ENCODE data around the gene NCOA6.

Gene NCOA6
- total RNA-seq: 26.1 to 34.6 reads per million in 2 donors

DNA sequence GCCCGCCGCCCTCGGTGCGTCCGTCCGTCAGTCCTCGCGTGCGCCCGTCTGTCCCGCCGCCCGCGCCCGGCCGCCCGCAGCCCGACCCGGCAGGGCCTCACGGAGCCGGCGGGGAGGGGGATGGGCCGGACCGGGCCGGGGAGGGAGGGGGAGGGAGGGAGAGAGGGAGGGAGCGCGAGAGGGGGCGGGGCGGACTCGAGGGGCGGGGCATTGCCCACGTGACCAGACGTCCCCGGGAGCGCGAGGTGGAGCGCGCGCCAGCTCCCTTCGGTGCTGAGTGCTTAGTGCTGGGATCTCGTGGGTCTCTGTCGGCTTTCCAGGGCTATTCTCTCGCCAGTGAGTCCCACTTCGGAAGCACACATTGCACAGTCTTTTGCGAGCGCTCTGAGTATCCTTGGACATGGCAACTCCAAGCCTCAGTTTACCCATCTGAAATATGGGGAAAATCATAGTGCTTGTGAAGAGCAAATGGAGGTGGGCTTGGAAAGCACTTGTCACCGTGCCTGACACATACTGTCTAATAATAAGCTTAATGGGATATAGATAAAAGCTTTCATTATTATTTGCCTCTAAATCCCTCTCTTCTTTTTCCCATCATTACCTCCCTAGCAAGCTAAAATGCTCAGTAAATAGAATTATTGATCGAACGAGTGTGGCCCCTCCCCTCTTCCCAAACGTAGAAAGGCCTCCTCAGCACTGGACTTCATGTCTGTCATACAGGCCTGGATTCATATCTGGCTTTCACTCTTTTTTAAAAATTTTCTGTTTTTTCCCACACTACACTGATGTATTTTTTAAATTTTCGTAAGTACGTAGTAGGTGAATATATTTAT is at the start of gene NCOA6:
Gene NCOA6, minus strand, starts transcription at position 122 of the 833 bp plus-strand sequence. CDS start 43,296 bp downstream, outside the sequence.
- peak; percentile 91 for DNase-seq

GRCh38 chr20:34874094-34874654 is 48.7 kb upstream of the NCOA6 start:
- peak; percentile 19 for DNase-seq

DNA sequence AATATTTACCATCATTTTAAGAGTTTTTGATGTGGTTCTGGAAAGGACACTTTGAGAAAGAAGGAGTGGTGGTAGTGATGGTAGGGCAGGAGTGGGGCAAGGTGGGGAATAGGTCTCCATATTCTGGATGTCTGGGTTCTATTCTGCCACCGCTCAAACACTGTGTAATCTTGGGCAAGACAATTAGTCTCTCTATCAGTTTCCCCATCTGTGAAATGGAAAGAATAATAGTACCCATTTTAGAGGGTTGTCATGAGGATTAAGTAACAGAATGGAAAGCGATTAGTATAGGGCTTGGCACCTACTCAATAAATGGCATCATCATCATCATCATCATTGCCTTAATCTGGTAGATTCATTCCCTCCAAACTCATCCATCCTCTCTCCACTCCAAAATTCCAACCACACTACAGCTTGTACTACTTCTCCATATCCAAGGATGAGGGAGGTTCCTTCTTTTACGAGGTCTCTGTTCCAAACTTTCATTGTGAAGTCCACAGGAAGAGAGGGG is 48.2 kb upstream of the NCOA6 start:
- no peak for DNase-seq

- peak; percentile 89 for DNase-seq
Observed at GRCh38 chr20:34872622-34873224, 47.3 kb upstream of the NCOA6 start, which contains the start of gene GGT7. GGT7 (minus strand) TSS chr20:34872856; CDS start chr20:34872815, 41 bp downstream.

DNA sequence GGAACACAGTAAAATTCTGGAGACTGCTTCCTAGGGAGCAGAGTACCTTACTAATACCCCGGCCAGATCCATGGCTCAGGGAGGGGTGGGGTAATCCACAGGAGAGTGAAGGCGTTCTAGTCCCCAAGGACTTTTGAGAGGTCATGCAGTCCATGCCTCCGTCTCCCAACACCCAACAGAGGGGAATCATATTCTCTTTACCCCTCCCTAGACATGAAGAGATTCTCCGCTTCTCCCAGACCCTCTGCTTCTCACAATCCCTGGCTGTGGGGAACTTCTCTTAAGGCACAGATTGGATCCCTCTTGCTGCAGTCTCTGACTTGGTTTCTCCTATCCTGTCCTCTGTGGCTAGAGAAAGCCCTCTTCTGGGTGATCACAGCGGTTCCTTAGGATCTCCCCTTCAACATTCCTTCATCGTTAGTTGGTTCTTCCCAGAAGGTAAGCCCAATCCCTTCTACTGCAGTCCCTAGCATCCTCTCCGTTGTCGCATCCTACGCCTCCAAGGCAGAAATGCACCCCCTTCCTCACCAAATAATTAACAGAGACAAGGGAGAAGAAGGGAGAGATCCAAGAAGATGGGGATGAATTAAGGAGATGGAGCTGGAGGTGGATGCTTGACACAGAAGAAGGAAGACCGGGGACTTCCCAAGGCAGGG is 46.6 kb upstream of the NCOA6 start:
- no peak for DNase-seq

- no peak for DNase-seq
Observed at GRCh38 chr20:34871320-34871926, 46.0 kb upstream of the NCOA6 start.

GRCh38 chr20:34864216-34864615 is 38.8 kb upstream of the NCOA6 start:
- DNase-seq: no peak

- no peak for DNase-seq
Observed at GRCh38 chr20:34863421-34863965, 38.0 kb upstream of the NCOA6 start.

DNA sequence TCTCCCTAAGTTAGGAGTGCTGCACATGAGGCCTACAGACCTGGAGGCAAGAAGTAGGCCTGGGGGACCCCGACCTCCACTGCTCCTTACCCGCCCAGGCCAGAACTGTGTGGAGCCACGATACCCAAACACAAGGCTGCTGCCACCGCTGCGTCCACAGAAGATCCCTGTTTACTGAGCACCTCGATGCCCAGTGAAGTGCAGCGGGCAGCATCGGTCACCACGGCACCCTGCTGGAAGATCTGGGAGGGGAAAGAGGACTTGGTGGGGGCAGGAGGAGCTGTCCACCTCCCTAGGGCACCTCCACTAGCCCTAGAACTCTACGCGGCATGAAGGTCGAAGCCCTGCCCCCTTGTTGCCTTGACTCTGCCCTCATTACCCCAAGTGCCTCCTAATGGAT is 37.3 kb upstream of the NCOA6 start:
- no peak for DNase-seq

- no peak for DNase-seq
Observed at GRCh38 chr20:34861386-34862084, 36.1 kb upstream of the NCOA6 start.

DNA sequence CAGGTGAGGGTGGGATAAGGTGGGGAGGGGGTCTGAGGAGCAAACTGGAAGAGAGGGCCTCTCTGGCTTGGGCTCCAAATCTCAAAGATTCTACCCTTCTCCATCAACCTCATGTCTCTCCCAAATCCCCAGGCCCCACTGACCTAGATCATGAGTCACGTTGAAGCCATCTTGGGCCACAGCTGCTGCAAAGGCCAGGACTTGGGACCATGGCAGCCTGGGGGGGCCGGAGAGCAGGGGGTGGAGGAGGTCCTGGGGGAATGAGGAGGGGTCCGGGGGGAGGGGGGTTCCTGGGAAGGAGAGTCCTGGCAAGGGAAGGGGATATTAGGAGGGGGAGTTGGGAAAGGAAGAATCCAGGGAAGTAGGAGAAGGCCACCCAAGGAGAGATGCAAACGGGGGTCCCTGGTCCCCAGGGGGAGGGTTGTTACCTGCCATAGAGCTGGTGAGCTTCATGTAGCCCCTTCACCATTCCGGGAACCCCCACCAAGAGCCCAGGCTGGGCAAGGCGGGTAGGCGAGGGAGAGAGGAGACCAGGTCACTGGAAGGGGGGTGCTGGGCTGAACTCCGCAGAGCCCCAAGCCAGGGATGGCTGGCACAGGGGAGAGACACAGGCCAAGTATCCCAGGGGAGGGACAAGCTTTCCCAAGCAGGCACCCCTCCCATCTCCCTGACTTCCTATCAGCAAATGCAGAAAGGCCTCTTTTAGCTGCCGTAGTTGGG is 34.5 kb upstream of the NCOA6 start:
- DNase-seq: no peak

GRCh38 chr20:34859367-34859766 is 33.9 kb upstream of the NCOA6 start:
- no peak for DNase-seq

GRCh38 chr20:34852298-34852697 is 26.8 kb upstream of the NCOA6 start:
- no peak for DNase-seq

DNA sequence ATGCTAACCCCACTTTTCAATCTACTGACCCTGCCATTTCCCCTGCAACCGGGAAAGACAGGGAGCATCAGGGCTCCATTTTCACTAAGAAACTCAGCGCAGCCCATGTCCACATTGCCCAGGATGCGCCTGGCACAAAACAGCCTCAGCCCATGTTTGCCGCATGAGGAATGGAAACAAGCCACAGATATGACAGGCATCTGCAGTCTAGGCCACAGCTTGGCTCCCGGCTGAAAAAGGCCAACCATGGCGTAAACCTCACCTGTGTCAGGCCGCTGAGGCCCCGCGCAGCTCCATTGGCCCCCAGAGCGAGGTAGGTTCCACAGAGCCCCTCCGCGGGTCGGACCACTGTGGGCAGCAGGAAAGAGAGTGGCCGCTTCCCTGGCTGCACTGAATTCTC is 25.5 kb upstream of the NCOA6 start:
- no peak for DNase-seq

DNA sequence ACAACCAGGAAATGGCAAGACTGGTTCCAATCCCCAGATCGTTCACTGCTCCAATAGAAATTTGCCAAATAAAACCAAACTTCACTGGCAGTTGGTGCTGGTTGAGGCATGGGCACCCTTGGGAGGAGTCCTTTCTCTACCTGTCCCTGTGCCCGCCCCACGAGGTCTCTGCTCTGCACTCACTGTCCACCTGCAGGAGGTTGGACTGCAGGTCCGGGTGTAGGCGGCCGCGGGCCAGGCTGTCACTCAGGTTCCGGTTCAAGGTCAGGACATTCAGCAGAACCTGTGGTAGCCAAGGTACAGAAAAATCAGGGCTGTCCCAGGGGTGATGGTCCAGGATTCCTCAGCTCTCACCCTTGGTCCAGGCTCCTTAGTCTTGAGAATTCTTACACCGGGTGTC is 24.3 kb upstream of the NCOA6 start:
- DNase-seq: no peak

DNA sequence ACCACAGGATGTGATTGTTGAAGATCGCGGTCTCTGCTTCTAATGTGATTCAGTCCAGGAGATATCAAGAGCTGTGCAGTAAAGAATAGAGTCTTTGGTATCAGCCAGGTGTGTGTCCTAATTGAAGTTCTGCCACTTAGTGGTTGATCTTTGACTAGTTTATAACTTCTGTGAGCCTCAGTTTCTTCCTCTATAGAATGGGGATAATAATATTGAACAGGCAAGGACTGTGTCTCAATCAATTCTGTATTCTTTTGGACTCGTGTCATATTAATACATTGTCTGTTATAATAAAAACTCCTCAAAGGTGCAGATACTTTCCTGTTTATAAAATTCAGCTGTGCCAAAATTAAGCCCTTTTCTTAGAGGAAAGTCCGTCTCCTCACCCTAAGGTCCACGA is 23.1 kb upstream of the NCOA6 start:
- no peak for DNase-seq

DNA sequence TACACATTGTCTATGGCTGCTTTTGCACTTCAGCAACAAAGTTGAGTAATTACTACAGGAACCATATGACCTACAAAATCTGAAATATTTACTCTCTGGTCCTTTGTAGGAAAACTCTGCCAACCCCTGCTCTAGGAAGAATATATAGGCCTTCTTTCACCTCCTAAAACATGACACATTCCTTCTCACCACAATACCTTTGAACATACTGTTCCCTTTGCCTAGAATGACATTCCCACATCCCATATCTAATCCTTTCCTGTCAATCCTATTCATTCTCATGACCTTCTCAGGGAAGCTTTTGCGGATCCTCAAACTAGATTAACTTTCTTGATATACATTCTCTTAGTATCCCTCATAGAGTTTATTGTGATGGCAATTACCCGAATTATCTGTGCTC is 18.0 kb upstream of the NCOA6 start:
- DNase-seq: no peak

- no peak for DNase-seq
Observed at GRCh38 chr20:34842143-34842542, 16.7 kb upstream of the NCOA6 start.

- no peak for DNase-seq
Observed at GRCh38 chr20:34834459-34834893, 9.0 kb upstream of the NCOA6 start.

- DNase-seq: no peak
Observed at GRCh38 chr20:34831936-34832335, 6.5 kb upstream of the NCOA6 start.

- no peak for DNase-seq
Observed at GRCh38 chr20:34829191-34829590, 3.7 kb upstream of the NCOA6 start.

Data from T-helper 9 cell (primary cell).